Endodermal cell (in vitro differentiated cells): ENCODE measurements around the gene DNAH6. TPM values are rescaled to one million over a fixed set of nuclear protein-coding genes. Genes with fewer than 3 reads are reported as not detected.
"Not testable (repeated sequence)": the region's sequence is repeated elsewhere in the genome, so short reads cannot be mapped to it uniquely, and the experiment has no call there.

Source experiments
- DNase-seq: peaks from one replicate; pipeline ENCODE4 v3.0.0-alpha.2; 2017
- H3K27ac ChIP-seq: 2 replicates; pipeline ENCODE4 v1.5.1; 2013; ENCODE audit warnings: mild to moderate bottlenecking, low read depth, low read length, moderate library complexity
- H3K27me3 ChIP-seq: 2 replicates; pipeline ENCODE4 v1.6.1; 2013; ENCODE audit warnings: mild to moderate bottlenecking, low read length, moderate library complexity; ENCODE audit not compliant: insufficient read depth, control insufficient read depth, poor library complexity, severe bottlenecking
- H3K36me3 ChIP-seq: 2 replicates; pipeline ENCODE4 v1.7.0; 2013; ENCODE audit warnings: mild to moderate bottlenecking, low read length, moderate library complexity; ENCODE audit not compliant: control insufficient read depth, insufficient read depth
- H3K4me1 ChIP-seq: one replicate; pipeline ENCODE4 v1.7.0; 2013; ENCODE audit warnings: low read length; ENCODE audit not compliant: control insufficient read depth, insufficient read depth
- H3K4me3 ChIP-seq: 2 replicates; pipeline ENCODE4 v1.5.1; 2013; ENCODE audit warnings: mild to moderate bottlenecking, low read length, moderate library complexity
- H3K9ac ChIP-seq: 2 replicates; pipeline ENCODE4 v1.6.1; 2013; ENCODE audit warnings: mild to moderate bottlenecking, low read length, moderate library complexity; ENCODE audit not compliant: poor library complexity, severe bottlenecking; ENCODE audit errors: extremely low read depth
- H3K9me3 ChIP-seq: 2 replicates; pipeline ENCODE4 v1.6.1; 2013; ENCODE audit warnings: mild to moderate bottlenecking, low read length, moderate library complexity; ENCODE audit not compliant: control insufficient read depth
- H3K27ac Mint-ChIP-seq: 2 replicates; pipeline ENCODE4 v1.8.0; 2020; ENCODE audit warnings: mixed read lengths
- H3K27me3 Mint-ChIP-seq: 2 replicates; pipeline ENCODE4 v1.8.0; 2021; ENCODE audit warnings: mild to moderate bottlenecking, mixed read lengths; ENCODE audit not compliant: insufficient read depth
- H3K36me3 Mint-ChIP-seq: 2 replicates; pipeline ENCODE4 v1.8.0; 2020; ENCODE audit warnings: low read depth, mixed read lengths
- H3K4me1 Mint-ChIP-seq: 2 replicates; pipeline ENCODE4 v1.8.0; 2020; ENCODE audit warnings: mixed read lengths
- H3K4me3 Mint-ChIP-seq: 2 replicates; pipeline ENCODE4 v1.8.0; 2020; ENCODE audit warnings: mild to moderate bottlenecking, moderate library complexity, mixed read lengths
- H3K9me3 Mint-ChIP-seq: 2 replicates; pipeline ENCODE4 v1.8.0; 2020; ENCODE audit warnings: mild to moderate bottlenecking, mixed read lengths
- WGBS, 2 experiments: methylation state at CpG; one replicate each; pipeline versions ENCODE4 v1.1.5 to v1.1.7; 2013; ENCODE audit warnings: missing lambda C conversion rate in 2 of 2, mixed read lengths in 1 of 2; ENCODE audit not compliant: insufficient coverage in 1 of 2, insufficient read length in 1 of 2; 5-methylcytosine and 5-hydroxymethylcytosine counted together
- total RNA-seq, 2 donors: library from RNA; stranded (reverse); fragmentation: NEBNext Ultra II Directional in 1 of 2; extraction: Animal tissue kit (Norgen Biotek cat#: 25700) in 1 of 2; gene quantifications; 2 replicates in 1 of 2; 3 replicates in 1 of 2; pipeline ENCODE4 v1.2.1, GENCODE V29; 2021
- TF ChIP-seq, protein P1 (sequence below): fragments of 200-600 bp; sonication (generic); conservative IDR thresholded peaks from 2 replicates; pipeline ENCODE4 v1.5.0; 2021; ENCODE audit warnings: antibody characterized with exemption, mild to moderate bottlenecking

The DNAH6 gene
- total RNA-seq, 2 donors from 2014 or later, result 1.6 to 2.0 TPM

- H3K4me1 Mint-ChIP-seq, result no peaks in the 10 kb centered on the region
- no peaks in the 10 kb centered on the region for H3K36me3 Mint-ChIP-seq
- Histone ChIP-seq H3K9ac (no peak overlapping the region), H3K4me1 (no peaks in the 10 kb centered on the region), H3K4me3 (no peak overlapping the region), H3K27me3 (no peaks in the 10 kb centered on the region), H3K9me3 (no peaks in the 10 kb centered on the region), H3K36me3 (no peaks in the 10 kb centered on the region), H3K27ac (no peak overlapping the region)
- DNase-seq, result no peak
- TF ChIP-seq, protein P1, sequence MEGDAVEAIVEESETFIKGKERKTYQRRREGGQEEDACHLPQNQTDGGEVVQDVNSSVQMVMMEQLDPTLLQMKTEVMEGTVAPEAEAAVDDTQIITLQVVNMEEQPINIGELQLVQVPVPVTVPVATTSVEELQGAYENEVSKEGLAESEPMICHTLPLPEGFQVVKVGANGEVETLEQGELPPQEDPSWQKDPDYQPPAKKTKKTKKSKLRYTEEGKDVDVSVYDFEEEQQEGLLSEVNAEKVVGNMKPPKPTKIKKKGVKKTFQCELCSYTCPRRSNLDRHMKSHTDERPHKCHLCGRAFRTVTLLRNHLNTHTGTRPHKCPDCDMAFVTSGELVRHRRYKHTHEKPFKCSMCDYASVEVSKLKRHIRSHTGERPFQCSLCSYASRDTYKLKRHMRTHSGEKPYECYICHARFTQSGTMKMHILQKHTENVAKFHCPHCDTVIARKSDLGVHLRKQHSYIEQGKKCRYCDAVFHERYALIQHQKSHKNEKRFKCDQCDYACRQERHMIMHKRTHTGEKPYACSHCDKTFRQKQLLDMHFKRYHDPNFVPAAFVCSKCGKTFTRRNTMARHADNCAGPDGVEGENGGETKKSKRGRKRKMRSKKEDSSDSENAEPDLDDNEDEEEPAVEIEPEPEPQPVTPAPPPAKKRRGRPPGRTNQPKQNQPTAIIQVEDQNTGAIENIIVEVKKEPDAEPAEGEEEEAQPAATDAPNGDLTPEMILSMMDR, result no peak
- no peak overlapping the region for H3K4me3 Mint-ChIP-seq
- H3K27ac Mint-ChIP-seq, result no peak overlapping the region
- no peaks in the 10 kb centered on the region for H3K9me3 Mint-ChIP-seq
- peaks cover 5% of the 10 kb centered on the region for H3K27me3 Mint-ChIP-seq
Observed at GRCh38 chr2:84496386-84496785, 19.9 kb upstream of the DNAH6 start.

GRCh38 chr2:84497285-84497684 lies 19.0 kb upstream of the DNAH6 start:
- no peak overlapping the region for H3K4me3 ChIP-seq
- WGBS, 2 experiments, result 93% methylated on average over 2 to 3 of the region's 3 CpGs
- Mint-ChIP-seq H3K9me3 (no peaks in the 10 kb centered on the region), H3K27ac (no peak overlapping the region), H3K4me1 (no peaks in the 10 kb centered on the region), H3K4me3 (no peak overlapping the region), H3K36me3 (no peaks in the 10 kb centered on the region), H3K27me3 (peaks cover 5% of the 10 kb centered on the region)
- H3K4me1 ChIP-seq, result no peaks in the 10 kb centered on the region
- TF ChIP-seq, protein P1, result no peak
- no peaks in the 10 kb centered on the region for H3K9me3 ChIP-seq
- no peak overlapping the region for H3K27ac ChIP-seq
- no peak overlapping the region for H3K9ac ChIP-seq
- no peak for DNase-seq
- no peaks in the 10 kb centered on the region for H3K36me3 ChIP-seq
- no peaks in the 10 kb centered on the region for H3K27me3 ChIP-seq

- Histone ChIP-seq H3K4me1 (no peaks in the 10 kb centered on the region), H3K9me3 (no peaks in the 10 kb centered on the region), H3K27me3 (no peaks in the 10 kb centered on the region), H3K27ac (no peak overlapping the region), H3K4me3 (no peak overlapping the region), H3K9ac (no peak overlapping the region), H3K36me3 (no peaks in the 10 kb centered on the region)
- Mint-ChIP-seq H3K36me3 (no peaks in the 10 kb centered on the region), H3K4me1 (no peaks in the 10 kb centered on the region), H3K27me3 (peaks cover 5% of the 10 kb centered on the region), H3K4me3 (no peak overlapping the region), H3K27ac (no peak overlapping the region), H3K9me3 (no peaks in the 10 kb centered on the region)
- TF ChIP-seq, protein P1, result no peak
- DNase-seq, result no peak
Observed at GRCh38 chr2:84498150-84498799, 18.0 kb upstream of the DNAH6 start.

GRCh38 chr2:84511024-84511423 lies 5.3 kb upstream of the DNAH6 start:
- not testable (repeated sequence) for H3K36me3 ChIP-seq, H3K27ac ChIP-seq, H3K4me3 Mint-ChIP-seq, H3K27me3 Mint-ChIP-seq, H3K36me3 Mint-ChIP-seq, H3K27ac Mint-ChIP-seq, H3K27me3 ChIP-seq, H3K9ac ChIP-seq, DNase-seq, H3K4me1 ChIP-seq, H3K4me1 Mint-ChIP-seq, H3K4me3 ChIP-seq
- peaks cover 12% of the 10 kb centered on the region for H3K9me3 ChIP-seq
- WGBS, 2 experiments, result 85 to 91% methylated on average over 9 to 10 of the region's 10 CpGs
- H3K9me3 Mint-ChIP-seq, result peaks cover 44% of the 10 kb centered on the region
